ENCODE results near the gene KLHL1.

The KLHL1 gene

DNA sequence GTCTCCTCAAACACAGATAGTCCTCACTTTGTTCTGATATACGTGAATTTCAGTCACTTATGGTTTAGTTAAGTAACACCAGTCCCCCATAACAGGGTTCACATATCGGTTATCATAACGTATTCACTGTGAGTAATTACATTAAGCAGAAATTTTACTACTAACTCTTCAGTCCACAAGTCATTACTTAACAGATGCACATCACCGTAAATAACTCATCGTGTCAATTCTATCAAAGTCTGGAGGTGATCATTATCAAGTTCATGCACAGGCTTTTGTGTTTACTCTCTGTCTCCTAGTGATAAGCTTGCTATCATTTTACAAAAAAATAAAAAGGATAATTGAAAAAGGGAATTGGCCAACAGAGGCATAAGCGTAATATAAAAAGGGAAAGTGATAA is 288.1 kb downstream of the KLHL1 start:
- Histone ChIP-seq H3K36me3 (ENCODE audit: control insufficient read depth in 1 of 2, insufficient read depth in 2 of 2, low read length in 2 of 2) (no peaks in the 10 kb centered on the region), H3K9ac (ENCODE audit: low read depth in 1 of 2, low read length in 2 of 2) (no peak overlapping the region), H3K4me1 (ENCODE audit: control insufficient read depth in 1 of 2, insufficient read depth in 2 of 2, low read length in 2 of 2) (no peaks in the 10 kb centered on the region), H3K4me3 (ENCODE audit: low read depth in 1 of 2, low read length in 2 of 2) (no peak overlapping the region), H3K27me3 (ENCODE audit: control insufficient read depth in 1 of 2, insufficient read depth in 2 of 2, low read length in 2 of 2) (no peaks in the 10 kb centered on the region), H3K27ac (ENCODE audit: low read depth, low read length) (no peak overlapping the region), H3K9me3 (ENCODE audit: control insufficient read depth in 1 of 2, low read length in 2 of 2) (no peaks in the 10 kb centered on the region)

DNA sequence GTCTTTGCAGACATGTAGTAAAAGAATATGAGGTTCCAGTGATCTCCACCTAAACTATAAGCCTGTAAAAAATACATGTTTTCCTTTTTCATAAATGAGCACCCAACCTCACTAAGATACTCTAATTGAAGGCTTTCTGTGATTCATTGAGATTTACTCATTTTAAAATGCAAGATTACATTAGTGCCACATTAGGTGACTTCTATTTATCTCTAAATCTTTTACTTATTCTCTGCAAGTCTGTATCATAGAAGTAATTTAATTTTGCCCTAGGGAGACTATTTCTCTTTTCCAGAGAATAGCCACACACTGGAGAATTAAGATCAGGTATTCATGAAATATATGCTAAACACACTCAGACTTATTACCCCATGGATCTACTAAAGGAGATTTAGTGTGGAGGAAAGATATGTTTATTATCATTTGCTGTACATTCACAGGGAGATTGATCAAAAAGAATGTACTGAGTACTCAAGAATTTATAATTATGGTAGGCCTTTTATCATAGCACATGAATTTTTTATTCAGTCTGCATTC is 290.9 kb downstream of the KLHL1 start:
- no peaks in the 10 kb centered on the region for H3K27me3 ChIP-seq (ENCODE audit: control insufficient read depth in 1 of 2, insufficient read depth in 2 of 2, low read length in 2 of 2)
- no peaks in the 10 kb centered on the region for H3K9me3 ChIP-seq (ENCODE audit: control insufficient read depth in 1 of 2, low read length in 2 of 2)
- no peaks in the 10 kb centered on the region for H3K36me3 ChIP-seq (ENCODE audit: control insufficient read depth in 1 of 2, insufficient read depth in 2 of 2, low read length in 2 of 2)
- no peak overlapping the region for H3K4me3 ChIP-seq (ENCODE audit: low read depth in 1 of 2, low read length in 2 of 2)
- H3K9ac ChIP-seq (ENCODE audit: low read depth in 1 of 2, low read length in 2 of 2), result no peak overlapping the region
- H3K27ac ChIP-seq (ENCODE audit: low read depth, low read length), result no peak overlapping the region
- no peaks in the 10 kb centered on the region for H3K4me1 ChIP-seq (ENCODE audit: control insufficient read depth in 1 of 2, insufficient read depth in 2 of 2, low read length in 2 of 2)

DNA sequence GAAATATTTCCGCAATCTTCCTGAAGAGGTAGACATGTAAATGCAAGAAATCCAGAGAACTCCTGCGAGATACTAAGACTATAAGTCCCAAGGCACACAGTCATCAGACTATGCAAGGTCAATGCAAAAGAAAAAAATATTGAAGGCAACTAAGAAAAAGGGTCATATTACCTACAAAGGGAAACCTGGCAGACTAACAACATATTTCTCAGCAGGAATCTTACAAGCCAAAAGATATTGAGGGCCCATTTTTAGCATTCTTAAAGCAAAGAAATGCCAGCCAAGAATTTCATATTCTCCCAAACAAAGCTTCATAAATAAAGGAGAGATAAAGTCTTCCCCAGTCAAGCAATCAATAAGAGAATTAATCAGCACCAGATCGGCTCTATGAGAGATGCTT is 299.1 kb downstream of the KLHL1 start:
- H3K27me3 ChIP-seq (ENCODE audit: control insufficient read depth in 1 of 2, insufficient read depth in 2 of 2, low read length in 2 of 2), result no peaks in the 10 kb centered on the region
- H3K27ac ChIP-seq (ENCODE audit: low read depth, low read length), result no peak overlapping the region
- H3K9me3 ChIP-seq (ENCODE audit: control insufficient read depth in 1 of 2, low read length in 2 of 2), result no peaks in the 10 kb centered on the region
- H3K4me3 ChIP-seq (ENCODE audit: low read depth in 1 of 2, low read length in 2 of 2), result no peak overlapping the region
- no peak overlapping the region for H3K9ac ChIP-seq (ENCODE audit: low read depth in 1 of 2, low read length in 2 of 2)
- H3K36me3 ChIP-seq (ENCODE audit: control insufficient read depth in 1 of 2, insufficient read depth in 2 of 2, low read length in 2 of 2), result no peaks in the 10 kb centered on the region
- H3K4me1 ChIP-seq (ENCODE audit: control insufficient read depth in 1 of 2, insufficient read depth in 2 of 2, low read length in 2 of 2), result no peaks in the 10 kb centered on the region

DNA sequence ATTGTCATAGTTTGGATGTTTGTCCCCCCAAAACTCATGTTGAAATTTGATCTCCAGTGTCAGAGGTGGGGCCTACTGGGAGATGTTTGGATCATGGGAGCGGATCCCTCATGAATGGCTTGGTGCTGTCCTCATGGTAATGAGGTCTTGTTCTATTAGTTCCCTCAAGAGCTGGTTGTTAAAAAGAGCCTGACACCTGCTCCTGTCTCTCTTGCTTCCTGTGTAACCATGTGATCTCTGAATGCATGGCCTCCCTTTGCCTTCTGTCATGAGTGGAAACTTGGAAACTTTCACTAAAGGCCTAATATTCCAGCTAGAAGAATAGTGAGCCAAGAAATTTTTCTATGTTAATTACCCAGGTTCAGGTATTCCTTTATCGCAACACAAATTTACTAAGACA is 312.0 kb downstream of the KLHL1 start:
- Histone ChIP-seq H3K9ac (ENCODE audit: low read depth in 1 of 2, low read length in 2 of 2) (no peak overlapping the region), H3K36me3 (ENCODE audit: control insufficient read depth in 1 of 2, insufficient read depth in 2 of 2, low read length in 2 of 2) (no peaks in the 10 kb centered on the region), H3K27ac (ENCODE audit: low read depth, low read length) (no peak overlapping the region), H3K4me1 (ENCODE audit: control insufficient read depth in 1 of 2, insufficient read depth in 2 of 2, low read length in 2 of 2) (no peaks in the 10 kb centered on the region), H3K4me3 (ENCODE audit: low read depth in 1 of 2, low read length in 2 of 2) (no peak overlapping the region), H3K27me3 (ENCODE audit: control insufficient read depth in 1 of 2, insufficient read depth in 2 of 2, low read length in 2 of 2) (no peaks in the 10 kb centered on the region), H3K9me3 (ENCODE audit: control insufficient read depth in 1 of 2, low read length in 2 of 2) (no peaks in the 10 kb centered on the region)

DNA sequence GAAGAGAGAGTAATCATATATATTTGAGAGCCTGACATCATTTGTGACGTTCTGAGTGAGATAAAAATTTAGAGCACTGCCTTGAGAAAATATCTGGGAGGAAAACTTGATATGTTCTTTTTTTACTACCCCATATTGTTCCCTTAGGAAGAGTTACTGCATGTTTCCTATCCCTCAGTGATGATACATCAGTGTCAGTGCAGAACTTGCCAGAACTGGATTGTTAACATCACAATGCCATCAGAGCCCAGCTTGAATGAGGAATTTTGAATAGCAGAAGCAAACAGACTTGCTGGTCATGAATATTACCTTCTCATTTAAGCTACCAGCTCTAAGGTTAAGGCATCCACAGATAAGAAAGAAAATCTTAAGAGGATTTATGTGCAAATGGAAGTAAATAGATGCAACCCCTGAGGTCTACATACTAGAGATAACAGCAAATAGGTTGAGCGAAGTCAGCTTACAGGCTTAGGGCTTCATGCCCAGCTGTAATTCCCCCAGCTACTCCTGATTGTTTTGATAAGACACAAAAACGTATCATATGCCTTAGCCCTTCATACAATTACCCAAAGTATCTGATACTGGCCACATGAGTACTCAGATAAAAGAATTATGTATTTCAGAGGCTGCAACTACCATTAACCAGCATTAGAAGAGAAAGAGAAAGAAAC is 314.3 kb downstream of the KLHL1 start:
- Histone ChIP-seq H3K9ac (ENCODE audit: low read depth in 1 of 2, low read length in 2 of 2) (no peak overlapping the region), H3K4me1 (ENCODE audit: control insufficient read depth in 1 of 2, insufficient read depth in 2 of 2, low read length in 2 of 2) (no peaks in the 10 kb centered on the region), H3K27me3 (ENCODE audit: control insufficient read depth in 1 of 2, insufficient read depth in 2 of 2, low read length in 2 of 2) (no peaks in the 10 kb centered on the region), H3K27ac (ENCODE audit: low read depth, low read length) (no peak overlapping the region), H3K9me3 (ENCODE audit: control insufficient read depth in 1 of 2, low read length in 2 of 2) (no peaks in the 10 kb centered on the region), H3K4me3 (ENCODE audit: low read depth in 1 of 2, low read length in 2 of 2) (no peak overlapping the region), H3K36me3 (ENCODE audit: control insufficient read depth in 1 of 2, insufficient read depth in 2 of 2, low read length in 2 of 2) (no peaks in the 10 kb centered on the region)

DNA sequence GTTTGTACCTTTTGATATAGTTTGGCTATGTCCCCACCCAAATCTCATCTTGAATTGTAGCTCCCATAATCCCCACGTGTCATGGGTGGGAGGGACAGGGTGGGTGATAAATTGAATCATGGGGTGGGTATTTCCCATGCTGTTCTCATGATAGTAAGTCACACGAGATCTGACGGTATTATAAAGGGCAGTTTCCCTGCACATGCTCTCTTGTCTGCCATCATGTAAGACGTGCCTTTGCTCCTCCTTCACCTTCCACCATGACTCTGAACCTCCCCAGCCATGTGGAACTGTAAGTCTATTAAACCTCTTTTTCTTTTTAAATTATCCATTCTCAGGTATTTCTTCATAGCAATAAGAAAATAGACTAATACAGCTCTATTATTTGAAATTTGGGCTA is 331.3 kb downstream of the KLHL1 start:
- Histone ChIP-seq H3K4me1 (ENCODE audit: control insufficient read depth in 1 of 2, insufficient read depth in 2 of 2, low read length in 2 of 2) (no peaks in the 10 kb centered on the region), H3K9me3 (ENCODE audit: control insufficient read depth in 1 of 2, low read length in 2 of 2) (no peaks in the 10 kb centered on the region), H3K9ac (ENCODE audit: low read depth in 1 of 2, low read length in 2 of 2) (no peak overlapping the region), H3K27ac (ENCODE audit: low read depth, low read length) (no peak overlapping the region), H3K36me3 (ENCODE audit: control insufficient read depth in 1 of 2, insufficient read depth in 2 of 2, low read length in 2 of 2) (no peaks in the 10 kb centered on the region), H3K4me3 (ENCODE audit: low read depth in 1 of 2, low read length in 2 of 2) (no peak overlapping the region), H3K27me3 (ENCODE audit: control insufficient read depth in 1 of 2, insufficient read depth in 2 of 2, low read length in 2 of 2) (no peaks in the 10 kb centered on the region)

DNA sequence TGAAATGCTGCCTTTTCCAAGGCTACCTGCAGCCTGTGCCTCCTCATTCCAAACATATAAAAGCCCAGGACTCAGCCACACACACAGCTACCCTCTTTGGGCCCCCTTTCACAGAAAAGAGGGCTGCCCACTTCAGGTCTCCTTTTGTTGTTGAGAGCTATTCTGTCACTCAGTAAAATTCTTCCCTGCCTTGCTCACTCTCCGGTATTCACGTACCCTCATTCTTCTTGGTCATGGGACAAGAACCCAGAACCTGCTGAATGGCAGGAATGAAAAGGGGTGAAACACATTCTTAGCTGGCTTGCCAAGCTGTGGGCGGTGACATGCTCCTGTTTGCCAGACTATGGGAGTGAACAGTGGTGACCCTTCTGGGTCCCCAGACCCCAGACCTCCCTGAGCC is 338.6 kb downstream of the KLHL1 start:
- Histone ChIP-seq H3K27me3 (ENCODE audit: control insufficient read depth in 1 of 2, insufficient read depth in 2 of 2, low read length in 2 of 2) (no peaks in the 10 kb centered on the region), H3K9ac (ENCODE audit: low read depth in 1 of 2, low read length in 2 of 2) (no peak overlapping the region), H3K4me3 (ENCODE audit: low read depth in 1 of 2, low read length in 2 of 2) (no peak overlapping the region), H3K4me1 (ENCODE audit: control insufficient read depth in 1 of 2, insufficient read depth in 2 of 2, low read length in 2 of 2) (no peaks in the 10 kb centered on the region), H3K36me3 (ENCODE audit: control insufficient read depth in 1 of 2, insufficient read depth in 2 of 2, low read length in 2 of 2) (no peaks in the 10 kb centered on the region), H3K9me3 (ENCODE audit: control insufficient read depth in 1 of 2, low read length in 2 of 2) (peaks cover 6 to 9% of the 10 kb centered on the region in 2 donors), H3K27ac (ENCODE audit: low read depth, low read length) (no peak overlapping the region)

DNA sequence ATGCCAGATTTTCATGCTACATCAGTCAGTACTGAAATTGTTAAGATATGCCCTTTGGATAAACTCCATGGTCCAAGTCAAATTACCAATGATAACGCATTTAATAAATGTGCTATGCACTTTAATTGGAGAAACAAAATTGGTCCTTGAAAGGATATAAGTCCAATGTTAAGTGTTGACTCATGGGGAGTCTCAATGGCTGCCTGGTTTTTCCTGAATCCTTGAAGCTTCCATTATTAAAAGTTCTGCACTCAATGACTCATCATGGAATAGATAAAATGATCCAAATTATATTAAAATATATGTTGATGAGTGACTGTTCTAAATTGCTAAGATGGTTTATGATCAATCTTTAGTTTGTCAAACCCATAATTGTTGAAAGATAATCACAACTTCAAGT is 346.7 kb downstream of the KLHL1 start:
- H3K9ac ChIP-seq (ENCODE audit: low read depth in 1 of 2, low read length in 2 of 2), result no peak overlapping the region
- no peaks in the 10 kb centered on the region for H3K4me1 ChIP-seq (ENCODE audit: control insufficient read depth in 1 of 2, insufficient read depth in 2 of 2, low read length in 2 of 2)
- no peaks in the 10 kb centered on the region for H3K9me3 ChIP-seq (ENCODE audit: control insufficient read depth in 1 of 2, low read length in 2 of 2)
- no peaks in the 10 kb centered on the region for H3K27me3 ChIP-seq (ENCODE audit: control insufficient read depth in 1 of 2, insufficient read depth in 2 of 2, low read length in 2 of 2)
- no peak overlapping the region for H3K27ac ChIP-seq (ENCODE audit: low read depth, low read length)
- H3K4me3 ChIP-seq (ENCODE audit: low read depth in 1 of 2, low read length in 2 of 2), result no peak overlapping the region
- no peaks in the 10 kb centered on the region for H3K36me3 ChIP-seq (ENCODE audit: control insufficient read depth in 1 of 2, insufficient read depth in 2 of 2, low read length in 2 of 2)

DNA sequence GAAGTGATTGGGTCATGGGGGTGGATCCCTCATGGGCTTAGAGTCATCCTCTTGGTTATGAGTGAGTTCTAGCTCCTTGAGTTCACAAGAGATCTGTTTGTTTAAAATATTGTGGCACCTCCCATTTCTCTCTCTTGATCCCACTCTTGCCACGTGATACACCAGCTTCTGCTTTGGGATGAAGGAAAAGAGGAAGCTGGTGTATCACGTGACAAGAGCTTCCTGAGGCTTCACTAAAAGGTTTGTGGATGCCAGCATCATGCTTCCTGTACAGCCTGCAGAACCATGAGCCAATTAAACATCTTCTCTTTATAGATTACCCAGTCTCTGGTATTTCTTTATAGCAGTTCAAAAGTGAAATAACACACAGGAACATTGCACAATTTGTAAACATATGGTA is 353.2 kb downstream of the KLHL1 start:
- Histone ChIP-seq H3K9ac (ENCODE audit: low read depth in 1 of 2, low read length in 2 of 2) (no peak overlapping the region), H3K27me3 (ENCODE audit: control insufficient read depth in 1 of 2, insufficient read depth in 2 of 2, low read length in 2 of 2) (no peaks in the 10 kb centered on the region), H3K4me1 (ENCODE audit: control insufficient read depth in 1 of 2, insufficient read depth in 2 of 2, low read length in 2 of 2) (no peaks in the 10 kb centered on the region), H3K27ac (ENCODE audit: low read depth, low read length) (no peak overlapping the region), H3K4me3 (ENCODE audit: low read depth in 1 of 2, low read length in 2 of 2) (no peak overlapping the region), H3K9me3 (ENCODE audit: control insufficient read depth in 1 of 2, low read length in 2 of 2) (no peaks in the 10 kb centered on the region), H3K36me3 (ENCODE audit: control insufficient read depth in 1 of 2, insufficient read depth in 2 of 2, low read length in 2 of 2) (no peaks in the 10 kb centered on the region)

DNA sequence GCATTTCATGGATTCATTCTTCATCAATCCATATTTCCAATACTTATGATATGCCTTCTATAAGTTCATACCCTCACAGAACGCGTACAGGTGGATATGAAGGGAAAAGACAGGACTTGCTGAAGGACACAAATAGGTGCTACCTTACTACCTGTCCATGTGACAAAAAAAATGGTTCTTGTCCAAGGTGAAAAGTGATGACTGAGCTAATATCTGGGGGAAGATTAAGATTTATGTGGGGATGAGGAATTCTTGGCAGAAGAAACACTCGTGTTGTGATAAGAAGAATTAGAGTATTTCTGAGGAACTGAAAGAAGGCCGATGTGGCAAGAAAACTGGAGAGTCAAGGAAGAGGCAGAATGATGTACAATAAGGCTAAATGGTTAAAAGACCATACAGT is 357.0 kb downstream of the KLHL1 start:
- no peaks in the 10 kb centered on the region for H3K27me3 ChIP-seq (ENCODE audit: control insufficient read depth in 1 of 2, insufficient read depth in 2 of 2, low read length in 2 of 2)
- H3K27ac ChIP-seq (ENCODE audit: low read depth, low read length), result no peak overlapping the region
- no peaks in the 10 kb centered on the region for H3K9me3 ChIP-seq (ENCODE audit: control insufficient read depth in 1 of 2, low read length in 2 of 2)
- H3K9ac ChIP-seq (ENCODE audit: low read depth in 1 of 2, low read length in 2 of 2), result no peak overlapping the region
- no peaks in the 10 kb centered on the region for H3K36me3 ChIP-seq (ENCODE audit: control insufficient read depth in 1 of 2, insufficient read depth in 2 of 2, low read length in 2 of 2)
- no peak overlapping the region for H3K4me3 ChIP-seq (ENCODE audit: low read depth in 1 of 2, low read length in 2 of 2)
- no peaks in the 10 kb centered on the region for H3K4me1 ChIP-seq (ENCODE audit: control insufficient read depth in 1 of 2, insufficient read depth in 2 of 2, low read length in 2 of 2)

Data from duodenal mucosa (tissue), 2 donors.